ENCODE results near the gene PHLDB2. TPM values are rescaled to one million over a fixed set of nuclear protein-coding genes. Genes with fewer than 3 reads are reported as not detected.

PHLDB2 gene
- total RNA-seq, 1 experiment from 2014 or later = 13.2 TPM

- Histone ChIP-seq H2BK12ac (ENCODE audit: insufficient read length, low read depth, low read length) (no peak overlapping the region), H3K18ac (ENCODE audit: insufficient read length, low read depth, low read length) (no peak overlapping the region), H3K23me2 (ENCODE audit: insufficient read length, low read depth, low read length, poor library complexity, severe bottlenecking) (no peaks in the 10 kb centered on the region), H3K4me1 (ENCODE audit: insufficient read depth, low read length) (no peaks in the 10 kb centered on the region), H3K14ac (ENCODE audit: insufficient read depth, low read length) (no peak overlapping the region), H2AFZ (ENCODE audit: low read length) (no peak overlapping the region), H3K4me2 (ENCODE audit: insufficient read depth, insufficient read length, low read length) (no peak overlapping the region), H4K5ac (ENCODE audit: insufficient read length, low read depth, low read length) (no peak overlapping the region), H2AK5ac (ENCODE audit: insufficient read length, low read length) (no peak overlapping the region), H3T11ph (ENCODE audit: low read length) (no peak overlapping the region), H3K27me3 (ENCODE audit: insufficient read depth, low read length) (no peaks in the 10 kb centered on the region), H3K9ac (ENCODE audit: extremely low read depth, insufficient read length, low read length) (no peak overlapping the region), H2BK20ac (ENCODE audit: low read depth, low read length, poor library complexity, severe bottlenecking) (no peak overlapping the region), H4K20me1 (ENCODE audit: control insufficient read depth, insufficient read depth, insufficient read length) (no peaks in the 10 kb centered on the region), H3K56ac (ENCODE audit: insufficient read length, low read depth, low read length) (no peak overlapping the region), H3K27ac (ENCODE audit: insufficient read length, low read depth, low read length) (no peak overlapping the region), H4K91ac (ENCODE audit: insufficient read length, low read depth, low read length) (no peak overlapping the region), H2BK5ac (ENCODE audit: insufficient read length, low read length) (no peak overlapping the region), H3K23ac (ENCODE audit: insufficient read length, low read depth, low read length) (no peak overlapping the region), H3K9me3 (ENCODE audit: control insufficient read depth, low read depth, low read length) (no peaks in the 10 kb centered on the region), H4K8ac (replicated peaks; ENCODE audit: insufficient read length, low read depth, low read length) (no peak overlapping the region), H3K4ac (ENCODE audit: low read depth, low read length) (no peak overlapping the region), H2BK120ac (ENCODE audit: low read depth, low read length, poor library complexity, severe bottlenecking) (no peak overlapping the region), H3K79me2 (ENCODE audit: insufficient read depth, low read length) (no peaks in the 10 kb centered on the region), H2BK15ac (ENCODE audit: low read depth, low read length) (no peak overlapping the region), H3K79me1 (ENCODE audit: insufficient read depth, low read depth, low read length, poor library complexity, severe bottlenecking) (no peaks in the 10 kb centered on the region)
- DNase-seq = no peak
- no peaks in the 10 kb centered on the region for H3K4me1 Mint-ChIP-seq
- peaks cover 0 to 7% of the 10 kb centered on the region in 2 experiments; a peak in 1 of 5 replicates for H3K9me3 Mint-ChIP-seq
- no peak overlapping the region for H3K4me3 Mint-ChIP-seq
- no CpG with 5 or more reads among the region's 1 CpG for WGBS (ENCODE audit: extremely low coverage, insufficient read length, low lambda C conversion rate)
- H3K27me3 Mint-ChIP-seq (ENCODE audit: low read depth) = no peaks in the 10 kb centered on the region
- no peak for TF ChIP-seq CTCF (conservative IDR thresholded peaks at IDR 0.05)
- peaks cover 0 to 4% (median 0%) of the 10 kb centered on the region in 3 experiments; a peak in 1 of 7 replicates for H3K36me3 Mint-ChIP-seq (ENCODE audit: insufficient read depth in 1 of 3, low read depth in 3 of 3)
- no peak overlapping the region for H3K27ac Mint-ChIP-seq
Measured at GRCh38 chr3:112019716-112020115, 160.7 kb downstream of the PHLDB2 start.

Measured in H9 (cell line).